ENCODE measurements around the gene VPS51. TPM values are rescaled to one million over a fixed set of nuclear protein-coding genes. Genes with fewer than 3 reads are reported as not detected.
"Not testable (repeated sequence)": the region's sequence is repeated elsewhere in the genome, so short reads cannot be mapped to it uniquely, and the experiment has no call there.

The VPS51 gene
- polyA plus RNA-seq, 4 donors: 100 to 159 (median 143) TPM

GRCh38 chr11:65118097-65118837 is 22.3 kb downstream of the VPS51 start:
- no peak for DNase-seq (ENCODE audit: low read depth in 4 of 4, low spot score in 2 of 4)

- not testable (repeated sequence) for DNase-seq (ENCODE audit: low read depth in 4 of 4, low spot score in 2 of 4)
These were observed 23.1 kb downstream of the VPS51 start for GRCh38 chr11:65118891-65119669.

- no peak for DNase-seq (ENCODE audit: low read depth in 4 of 4, low spot score in 2 of 4)
These were observed 23.6 kb downstream of the VPS51 start for GRCh38 chr11:65119670-65119995.

- DNase-seq (ENCODE audit: low read depth in 4 of 4, low spot score in 2 of 4): no peak
These were observed 24.8 kb downstream of the VPS51 start for GRCh38 chr11:65120831-65121230.

GRCh38 chr11:65121447-65121864 is 25.4 kb downstream of the VPS51 start:
- DNase-seq (ENCODE audit: low read depth in 4 of 4, low spot score in 2 of 4): no peak

- DNase-seq (ENCODE audit: low read depth in 4 of 4, low spot score in 2 of 4): peak in 3 of 4 donors; percentile 92 to 96 (median 93)
These were observed 26.1 kb downstream of the VPS51 start, which contains the start of the genes FAU and MRPL49 for GRCh38 chr11:65121865-65122696. Gene FAU, minus strand, starts transcription at chr11:65122134. Its CDS starts 321 bp downstream, at chr11:65121813. Gene MRPL49, plus strand, starts transcription at chr11:65122321. Its CDS starts 26 bp downstream, at chr11:65122347.

GRCh38 chr11:65124480-65125196 is 28.6 kb downstream of the VPS51 start:
- no peak for DNase-seq (ENCODE audit: low read depth in 4 of 4, low spot score in 2 of 4)

GRCh38 chr11:65125197-65126056 is 29.4 kb downstream of the VPS51 start:
- DNase-seq (ENCODE audit: low read depth in 4 of 4, low spot score in 2 of 4): no peak

- DNase-seq (ENCODE audit: low read depth in 4 of 4, low spot score in 2 of 4): no peak
These were observed 30.7 kb downstream of the VPS51 start for GRCh38 chr11:65126624-65127274.

- DNase-seq (ENCODE audit: low read depth in 4 of 4, low spot score in 2 of 4): no peak
These were observed 31.6 kb downstream of the VPS51 start for GRCh38 chr11:65127473-65128181.

GRCh38 chr11:65128182-65129145 is 32.5 kb downstream of the VPS51 start:
- DNase-seq (ENCODE audit: low read depth in 4 of 4, low spot score in 2 of 4): no peak

GRCh38 chr11:65129649-65130441 is 33.8 kb downstream of the VPS51 start:
- DNase-seq (ENCODE audit: low read depth in 4 of 4, low spot score in 2 of 4): no peak

- DNase-seq (ENCODE audit: low read depth in 4 of 4, low spot score in 2 of 4): no peak
These were observed 34.8 kb downstream of the VPS51 start for GRCh38 chr11:65130631-65131416.

GRCh38 chr11:65131417-65131776 is 35.4 kb downstream of the VPS51 start:
- DNase-seq (ENCODE audit: low read depth in 4 of 4, low spot score in 2 of 4): no peak

GRCh38 chr11:65131895-65132237 is 35.9 kb downstream of the VPS51 start:
- DNase-seq (ENCODE audit: low read depth in 4 of 4, low spot score in 2 of 4): no peak

Measured in left renal cortex interstitium (tissue), 4 donors.